Endothelial cell of umbilical vein (primary cell): Measurements from ENCODE around the gene ACAD9. TPM values are rescaled to one million over a fixed set of nuclear protein-coding genes. Genes with fewer than 3 reads are reported as not detected.

Source experiments
- BruUV-seq: library from RNA; stranded (reverse); fragments of 400-500 nt; replicated peaks from 2 replicates; lab custom pipeline; 2021; lab: Mats Ljungman, UMichigan
- CTCF ChIA-PET: fragments of 300-600, 350-600 bp; sonication (Branson Sonifier 250); formaldehyde crosslinking; loops from one replicate; lab custom pipeline; 2021; ENCODE audit warnings: antibody characterized with exemption, inconsistent platforms; lab: Charles Lee
- POLR2A ChIA-PET: fragments of 300-600, 350-600 bp; sonication (Branson Sonifier 250); formaldehyde crosslinking; loops from one replicate; lab custom pipeline; 2021; ENCODE audit warnings: antibody characterized with exemption, inconsistent platforms; lab: Charles Lee
- DNase-seq: peaks from one replicate; pipeline ENCODE4 v3.0.0-alpha.2; 2011; ENCODE audit warnings: low read depth, low spot score
- FAIRE-seq: peaks from 2 replicates; lab custom pipeline; 2011; peaks lifted over from hg19 to GRCh38; lab: Jason Lieb, UNC
- H2AFZ ChIP-seq: 2 replicates; pipeline ENCODE4 v1.6.0; 2012; ENCODE audit warnings: low read depth, low read length, control low read depth, inconsistent platforms
- H3K27ac ChIP-seq: 2 replicates; pipeline ENCODE4 v1.5.1; 2011; ENCODE audit warnings: low read depth, mild to moderate bottlenecking, control low read depth, low read length, moderate library complexity; ENCODE audit not compliant: insufficient read depth
- H3K27me3 ChIP-seq, 2 experiments: 2 replicates each; pipeline versions ENCODE4 v1.6.0 to v1.6.1; 2011; ENCODE audit warnings: low read length in 2 of 2, mixed read lengths in 1 of 2; ENCODE audit not compliant: control insufficient read depth in 2 of 2, insufficient read depth in 2 of 2
- H3K36me3 ChIP-seq, 2 experiments: 2 replicates in 1 of 2; 3 replicates in 1 of 2; pipeline ENCODE4 v1.5.1; 2011; ENCODE audit warnings: low read length in 2 of 2, mild to moderate bottlenecking in 1 of 2, moderate library complexity in 1 of 2; ENCODE audit not compliant: control insufficient read depth in 2 of 2, insufficient read depth in 2 of 2; ENCODE audit errors: extremely low read depth in 1 of 2
- H3K4me1 ChIP-seq: 3 replicates; pipeline ENCODE4 v1.5.1; 2011; ENCODE audit warnings: mild to moderate bottlenecking, low read length; ENCODE audit not compliant: control insufficient read depth, insufficient read depth; ENCODE audit errors: extremely low read depth
- H3K4me2 ChIP-seq: 2 replicates; pipeline ENCODE4 v1.6.1; 2011; ENCODE audit warnings: low read length, control low read depth, mixed read lengths; ENCODE audit not compliant: insufficient read depth
- H3K4me3 ChIP-seq, 3 experiments: fragments of 200-600 bp in 1 of 3; sonication (generic), shearing (Covaris generic) in 1 of 3; replicated peaks in 1 of 3; 2 replicates each; pipeline ENCODE4 v1.5.1; 2011 to 2016; ENCODE audit warnings: control low read depth in 3 of 3, low read length in 3 of 3, mild to moderate bottlenecking in 2 of 3, inconsistent platforms in 1 of 3, low read depth in 1 of 3, moderate library complexity in 1 of 3; ENCODE audit not compliant: insufficient read depth in 1 of 3
- H3K79me2 ChIP-seq: 2 replicates; pipeline ENCODE4 v1.6.0; 2012; ENCODE audit warnings: low read length, inconsistent platforms; ENCODE audit not compliant: control insufficient read depth, insufficient read depth
- H3K9ac ChIP-seq: replicated peaks from 2 replicates; pipeline ENCODE3; 2011; ENCODE audit warnings: low read length, control low read depth; ENCODE audit not compliant: insufficient read depth; ENCODE audit errors: extremely low read depth
- H3K9me1 ChIP-seq: replicated peaks from 3 replicates; pipeline ENCODE4 v1.6.0; 2011; ENCODE audit warnings: mild to moderate bottlenecking, low read length; ENCODE audit not compliant: control insufficient read depth, insufficient read depth; ENCODE audit errors: extremely low read depth
- H3K9me3 ChIP-seq: replicated peaks from 2 replicates; pipeline ENCODE4 v1.5.1; 2012; ENCODE audit warnings: low read length, inconsistent platforms; ENCODE audit not compliant: control insufficient read depth, insufficient read depth
- H4K20me1 ChIP-seq: replicated peaks from 2 replicates; pipeline ENCODE3; 2011; ENCODE audit warnings: mild to moderate bottlenecking, low read length; ENCODE audit not compliant: control insufficient read depth, insufficient read depth; ENCODE audit errors: extremely low read depth
- EZH2 ChIP-seq: IDR thresholded peaks from 2 replicates; pipeline ENCODE4 v1.6.1; 2012; ENCODE audit warnings: borderline replicate concordance, low read depth, mild to moderate bottlenecking, moderate library complexity, low read length, inconsistent platforms; ENCODE audit not compliant: severe bottlenecking
- FOS ChIP-seq: IDR thresholded peaks from 2 replicates; pipeline ENCODE4 v1.6.1; 2011; ENCODE audit warnings: mild to moderate bottlenecking, low read length, moderate library complexity, borderline replicate concordance; ENCODE audit not compliant: insufficient read depth
- GATA2 ChIP-seq: IDR thresholded peaks from 2 replicates; pipeline ENCODE4 v1.7.0; 2011; ENCODE audit warnings: low read depth, mild to moderate bottlenecking, moderate library complexity, mixed read lengths, low read length; ENCODE audit not compliant: insufficient read length, insufficient read depth
- JUN ChIP-seq: IDR thresholded peaks from 2 replicates; pipeline ENCODE4 v1.6.1; 2011; ENCODE audit warnings: borderline replicate concordance, low read depth; ENCODE audit not compliant: insufficient read length, insufficient read depth
- MYC ChIP-seq: IDR thresholded peaks from one replicate; pipeline ENCODE4 v1.6.1; 2011; ENCODE audit warnings: mild to moderate bottlenecking, low read depth, low read length
- POLR2A ChIP-seq: IDR thresholded peaks from 2 replicates; pipeline ENCODE4 v1.6.1; 2012; ENCODE audit warnings: low read depth, mild to moderate bottlenecking, control low read depth, low read length
- POLR2AphosphoS5 ChIP-seq: IDR thresholded peaks from 2 replicates; pipeline ENCODE4 v1.6.1; 2012; ENCODE audit warnings: low read depth, mild to moderate bottlenecking, control low read depth, low read length, moderate library complexity; ENCODE audit not compliant: insufficient read depth
- dilution Hi-C: fragments of 300-500 bp; cut with MboI; formaldehyde crosslinking; loops from one replicate; pipeline ENCODE4 v1.15.0; 2019; ENCODE audit warnings: low sequenced_read_pairs; ENCODE audit not compliant: extremely low pct_ligation_motif_present
- intact Hi-C: fragments of 100-400 bp; cut with micrococcal nuclease; formaldehyde crosslinking; loops from one replicate; pipeline ENCODE4 v1.10.0; 2022
- polyA plus RNA-seq, 4 experiments: library from polyadenylated mRNA; depleted of rRNA in 3 of 4; stranded (reverse) in 3 of 4; unstranded in 1 of 4; fragments of >200 nt; gene quantifications; 2 replicates each; pipeline versions ENCODE4 v1.2.1 to v1.2.3, GENCODE V29; 2011 to 2012; ENCODE audit warnings: missing spikeins in 1 of 4
- total RNA-seq: library from RNA; stranded (reverse); gene quantifications from 2 replicates; pipeline ENCODE4 v1.2.3, GENCODE V29; 2021
- TF ChIP-seq, protein P1 (sequence below), 2 donors: IDR thresholded peaks; 1 replicate in 1 of 2; 2 replicates in 1 of 2; pipeline ENCODE4 v1.5.1; 2011; ENCODE audit warnings: low read length in 2 of 2, mild to moderate bottlenecking in 2 of 2, moderate library complexity in 2 of 2, control low read depth in 1 of 2, inconsistent platforms in 1 of 2, low read depth in 1 of 2; ENCODE audit not compliant: insufficient read depth in 1 of 2; ENCODE audit errors: extremely low read depth in 1 of 2
- TF ChIP-seq, protein P2 (sequence below): IDR thresholded peaks from 2 replicates; pipeline ENCODE4 v1.6.1; 2011; ENCODE audit not compliant: insufficient read depth, insufficient read length

Gene ACAD9
- total and polyA plus RNA-seq, 2 donors (not counting 3 experiments of a cell fraction or from before 2014, with no cell fraction given): 58.6 to 65.8 TPM

DNA sequence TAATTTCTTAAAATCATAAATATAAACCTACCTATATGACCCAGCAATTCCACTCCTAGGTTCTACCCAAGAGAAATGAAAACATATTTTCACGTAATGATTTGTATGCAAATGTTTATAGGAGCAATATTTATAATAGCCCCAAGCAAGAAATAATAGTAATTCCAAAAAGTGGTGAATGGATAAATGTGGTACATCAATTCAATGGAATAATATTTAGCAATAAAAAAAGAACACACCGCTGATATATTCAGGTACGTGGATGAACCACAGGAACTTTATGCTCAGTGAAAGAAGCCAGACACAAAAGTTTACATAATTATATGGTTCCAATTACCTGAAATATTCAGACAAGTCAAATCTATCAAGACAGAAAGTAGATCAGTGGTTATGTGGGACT is 49.9 kb downstream of the ACAD9 start:
- Histone ChIP-seq H3K4me1 (no peaks in the 10 kb centered on the region), H3K27ac (no peak overlapping the region), H3K79me2 (no peaks in the 10 kb centered on the region), H3K4me2 (no peak overlapping the region), H3K9me3 (peaks cover 5% of the 10 kb centered on the region), H4K20me1 (no peaks in the 10 kb centered on the region), H3K27me3 (peaks cover 2 to 7% of the 10 kb centered on the region in 2 experiments), H2AFZ (no peak overlapping the region), H3K36me3 (no peaks in the 10 kb centered on the region), H3K4me3 (no peak overlapping the region), H3K9me1 (no peaks in the 10 kb centered on the region), H3K9ac (no peak overlapping the region)
- intact Hi-C loops: no loop called here
- dilution Hi-C loops: no loop called here
- DNase-seq (no peak), FAIRE-seq (no peak)
- TF ChIP-seq GATA2: no peak
- TF ChIP-seq MYC: no peak
- no peak for TF ChIP-seq FOS
- no peak for TF ChIP-seq POLR2A
- TF ChIP-seq, protein P1, sequence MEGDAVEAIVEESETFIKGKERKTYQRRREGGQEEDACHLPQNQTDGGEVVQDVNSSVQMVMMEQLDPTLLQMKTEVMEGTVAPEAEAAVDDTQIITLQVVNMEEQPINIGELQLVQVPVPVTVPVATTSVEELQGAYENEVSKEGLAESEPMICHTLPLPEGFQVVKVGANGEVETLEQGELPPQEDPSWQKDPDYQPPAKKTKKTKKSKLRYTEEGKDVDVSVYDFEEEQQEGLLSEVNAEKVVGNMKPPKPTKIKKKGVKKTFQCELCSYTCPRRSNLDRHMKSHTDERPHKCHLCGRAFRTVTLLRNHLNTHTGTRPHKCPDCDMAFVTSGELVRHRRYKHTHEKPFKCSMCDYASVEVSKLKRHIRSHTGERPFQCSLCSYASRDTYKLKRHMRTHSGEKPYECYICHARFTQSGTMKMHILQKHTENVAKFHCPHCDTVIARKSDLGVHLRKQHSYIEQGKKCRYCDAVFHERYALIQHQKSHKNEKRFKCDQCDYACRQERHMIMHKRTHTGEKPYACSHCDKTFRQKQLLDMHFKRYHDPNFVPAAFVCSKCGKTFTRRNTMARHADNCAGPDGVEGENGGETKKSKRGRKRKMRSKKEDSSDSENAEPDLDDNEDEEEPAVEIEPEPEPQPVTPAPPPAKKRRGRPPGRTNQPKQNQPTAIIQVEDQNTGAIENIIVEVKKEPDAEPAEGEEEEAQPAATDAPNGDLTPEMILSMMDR (IDR thresholded peaks at IDR 0.05; ENCODE audit: extremely low read depth in 1 of 2, insufficient read depth in 1 of 2, low read depth in 1 of 2, low read length in 2 of 2): no peak
- BruUV-seq: no TSS peak
- ChIA-PET POLR2A (no interaction called here), CTCF (no interaction called here)

DNA sequence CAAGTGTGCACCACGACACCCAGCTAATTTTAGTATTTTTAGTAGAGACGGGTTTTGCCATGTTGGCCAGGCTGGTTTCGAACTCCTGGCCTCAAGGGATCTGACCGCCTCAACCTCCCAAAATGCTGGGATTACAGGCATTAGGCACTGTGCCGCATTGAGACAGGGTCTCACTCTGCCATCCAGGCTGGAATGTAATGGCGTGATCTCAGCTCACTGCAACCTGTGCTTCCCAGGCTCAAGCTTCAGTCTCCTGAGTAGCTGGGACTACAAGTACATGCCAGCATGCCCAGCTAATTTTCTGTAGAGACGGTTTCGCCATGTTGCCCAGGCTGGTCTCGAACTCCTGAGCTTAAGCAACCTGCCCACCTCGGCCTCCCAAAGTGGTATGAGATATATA is 51.6 kb downstream of the ACAD9 start:
- H3K79me2 ChIP-seq: no peaks in the 10 kb centered on the region
- H4K20me1 ChIP-seq: no peaks in the 10 kb centered on the region
- peaks cover 2 to 7% of the 10 kb centered on the region in 2 experiments for H3K27me3 ChIP-seq
- DNase-seq (no peak), FAIRE-seq (no peak)
- H2AFZ ChIP-seq: no peak overlapping the region
- no peaks in the 10 kb centered on the region for H3K36me3 ChIP-seq
- no peak for TF ChIP-seq EZH2
- no peak for TF ChIP-seq GATA2
- TF ChIP-seq MYC: no peak
- TF ChIP-seq, protein P2, sequence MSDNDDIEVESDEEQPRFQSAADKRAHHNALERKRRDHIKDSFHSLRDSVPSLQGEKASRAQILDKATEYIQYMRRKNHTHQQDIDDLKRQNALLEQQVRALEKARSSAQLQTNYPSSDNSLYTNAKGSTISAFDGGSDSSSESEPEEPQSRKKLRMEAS: no peak
- TF ChIP-seq JUN: no peak
- TF ChIP-seq FOS: no peak
- no peak for TF ChIP-seq POLR2AphosphoS5
- TF ChIP-seq POLR2A: no peak
- TF ChIP-seq, protein P1 (IDR thresholded peaks at IDR 0.05; ENCODE audit: extremely low read depth in 1 of 2, insufficient read depth in 1 of 2, low read depth in 1 of 2, low read length in 2 of 2): no peak
- dilution Hi-C loops (no loop called here), intact Hi-C loops (no loop called here)
- POLR2A ChIA-PET: no interaction called here
- CTCF ChIA-PET: interaction anchor here (1.1 kb wide), 1 partner anchor 39 kb away, joined by 4 read pairs; no protein-coding TSS in a partner anchor
- no peaks in the 10 kb centered on the region for H3K9me1 ChIP-seq
- H3K9ac ChIP-seq: no peak overlapping the region
- no peaks in the 10 kb centered on the region for H3K4me1 ChIP-seq
- no peaks in the 10 kb centered on the region for H3K9me3 ChIP-seq
- BruUV-seq: no TSS peak
- no peak overlapping the region for H3K4me3 ChIP-seq
- no peak overlapping the region for H3K4me2 ChIP-seq
- no peak overlapping the region for H3K27ac ChIP-seq
